Psoas muscle (tissue), 8 donors: ENCODE measurements around the gene TSPYL1. TPM values are rescaled to one million over a fixed set of nuclear protein-coding genes. Genes with fewer than 3 reads are reported as not detected.

Source experiments
- ATAC-seq, 4 donors: fragments of 200-7000 bp; cut with Tn5 transposase; one replicate each; pipeline ENCODE4 v1.9.1; 2020; ENCODE audit warnings: moderate library complexity in 3 of 4, mild to moderate bottlenecking in 2 of 4
- DNase-seq, 2 donors: peaks; one replicate each; pipeline ENCODE4 v3.0.0-alpha.2; 2020
- H3K27ac ChIP-seq: fragments of 200-600 bp; one replicate; pipeline ENCODE4 v1.8.0; 2022
- H3K27me3 ChIP-seq, 3 donors: fragments of 200-600 bp in 1 of 3; one replicate each; pipeline versions ENCODE4 v1.6.1 to v1.8.0; 2013 to 2022; ENCODE audit warnings: low read length in 2 of 3, mild to moderate bottlenecking in 2 of 3, moderate library complexity in 1 of 3; ENCODE audit not compliant: insufficient read depth in 3 of 3
- H3K36me3 ChIP-seq, 2 donors: fragments of 200-600 bp in 1 of 2; one replicate each; pipeline versions ENCODE4 v1.6.1 to v1.8.0; 2013 to 2022; ENCODE audit warnings: low read depth in 1 of 2, mild to moderate bottlenecking in 1 of 2, moderate library complexity in 1 of 2; ENCODE audit not compliant: insufficient read depth in 1 of 2
- H3K4me1 ChIP-seq: fragments of 200-600 bp; one replicate; pipeline ENCODE4 v1.8.0; 2022
- H3K4me3 ChIP-seq: fragments of 200-600 bp; one replicate; pipeline ENCODE4 v1.8.0; 2022; ENCODE audit warnings: mild to moderate bottlenecking
- H3K9me3 ChIP-seq: fragments of 200-600 bp; one replicate; pipeline ENCODE4 v1.8.0; 2022
- WGBS, 3 donors: extraction: QIAGEN DNeasy Blood & Tissue Kit; methylation state at CpG; one replicate each; pipeline versions ENCODE4 v1.1.6 to v1.1.7; 2013; 5-methylcytosine and 5-hydroxymethylcytosine counted together
- intact Hi-C, 2 donors: fragments of 100-400 bp; cut with DNase I; formaldehyde crosslinking; loops; one replicate each; pipeline versions ENCODE4 v1.11.0 to v1.14.2; 2022
- polyA plus RNA-seq, 3 donors: library from polyadenylated mRNA; stranded (reverse); fragments of 200-250 nt; gene quantifications; one replicate each; pipeline ENCODE4 v1.2.3, GENCODE V29; 2013
- total RNA-seq, 4 donors: library from RNA; stranded (reverse); fragmentation: NEBNext Ultra II Directional in 2 of 4; extraction: Animal tissue kit (Norgen Biotek cat#: 25700) in 2 of 4; gene quantifications; one replicate each; pipeline versions ENCODE4 v1.2.1 to v1.2.4, GENCODE V29; 2021 to 2023
- TF ChIP-seq, protein P1 (sequence below): fragments of 200-600 bp; IDR thresholded peaks from one replicate; pipeline ENCODE4 v1.8.0; 2022; ENCODE audit warnings: antibody characterized with exemption
- donor health status: healthy with polysubstance abuse.
- donor health status: DM: no; HTN: no; CAD: no; lungs with moderate emphysema.
- donor health status: Bipolar disorder and iron deficiency.
- donor health status: healthy.
- donor health status: DM: yes; HTN: yes; CAD: no.
- donor health status: DM: no; HTN: no; CAD: no.
- donor health status: DM: no; HTN: no; CAD: no.
- donor health status: DM: yes; HTN: yes; CAD: no.

TSPYL1 gene
- total and polyA plus RNA-seq, 7 donors: 20.5 to 174 (median 96.3) TPM

DNA sequence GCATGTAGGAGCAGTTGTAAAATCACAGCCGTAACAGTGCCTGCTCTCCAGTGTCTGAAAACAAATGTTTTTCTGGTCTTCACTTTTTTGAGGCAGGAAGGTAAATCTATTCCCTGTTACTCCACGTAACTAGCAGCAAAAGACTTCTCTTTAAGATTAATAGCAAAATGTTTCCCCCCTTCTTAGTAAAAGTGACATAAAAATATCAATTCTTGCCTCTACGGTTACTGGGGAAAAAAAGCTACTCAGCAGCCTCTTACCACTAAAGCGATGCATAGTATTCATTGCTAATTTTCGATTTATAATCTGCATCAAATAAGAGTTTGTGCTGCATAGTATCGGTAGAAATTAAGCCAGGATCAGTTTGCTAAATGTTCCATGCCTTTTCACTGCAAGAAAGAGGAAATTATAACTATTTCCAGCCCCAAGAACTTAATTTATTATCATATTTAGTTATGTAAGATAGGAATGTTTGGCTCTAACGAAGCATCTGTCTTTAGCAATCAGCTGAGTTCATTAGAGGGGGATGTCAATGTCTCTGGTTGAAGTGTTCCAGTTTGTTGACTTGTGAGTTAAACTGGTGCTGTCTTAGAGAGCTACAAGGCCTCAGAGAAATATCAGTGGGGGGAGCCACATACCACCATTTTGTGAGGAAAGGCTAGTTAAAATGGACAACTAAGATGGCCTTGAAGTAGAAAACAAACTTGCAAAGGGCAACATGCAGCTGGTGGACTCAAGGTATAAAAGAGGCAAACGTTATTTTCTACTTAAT is 617 bp upstream of the TSPYL1 start:
- Histone ChIP-seq H3K27ac (peak overlapping the region; percentile 96), H3K4me3 (peak overlapping the region; percentile 91), H3K27me3 (no peaks in the 10 kb centered on the region), H3K4me1 (peaks cover 53% of the 10 kb centered on the region), H3K9me3 (no peaks in the 10 kb centered on the region), H3K36me3 (peaks cover 0 to 8% of the 10 kb centered on the region in 2 donors)
- intact Hi-C loops: loop anchor here (2.0 to 10.0 kb wide), 2 partner anchors 134 to 290 kb away; partner anchors contain the start of gene RWDD1 (in 1 of the 2)
- 13 to 16% (median 15%) methylated on average over 8 of the region's 8 CpGs for WGBS, 3 donors
- TF ChIP-seq, protein P1, sequence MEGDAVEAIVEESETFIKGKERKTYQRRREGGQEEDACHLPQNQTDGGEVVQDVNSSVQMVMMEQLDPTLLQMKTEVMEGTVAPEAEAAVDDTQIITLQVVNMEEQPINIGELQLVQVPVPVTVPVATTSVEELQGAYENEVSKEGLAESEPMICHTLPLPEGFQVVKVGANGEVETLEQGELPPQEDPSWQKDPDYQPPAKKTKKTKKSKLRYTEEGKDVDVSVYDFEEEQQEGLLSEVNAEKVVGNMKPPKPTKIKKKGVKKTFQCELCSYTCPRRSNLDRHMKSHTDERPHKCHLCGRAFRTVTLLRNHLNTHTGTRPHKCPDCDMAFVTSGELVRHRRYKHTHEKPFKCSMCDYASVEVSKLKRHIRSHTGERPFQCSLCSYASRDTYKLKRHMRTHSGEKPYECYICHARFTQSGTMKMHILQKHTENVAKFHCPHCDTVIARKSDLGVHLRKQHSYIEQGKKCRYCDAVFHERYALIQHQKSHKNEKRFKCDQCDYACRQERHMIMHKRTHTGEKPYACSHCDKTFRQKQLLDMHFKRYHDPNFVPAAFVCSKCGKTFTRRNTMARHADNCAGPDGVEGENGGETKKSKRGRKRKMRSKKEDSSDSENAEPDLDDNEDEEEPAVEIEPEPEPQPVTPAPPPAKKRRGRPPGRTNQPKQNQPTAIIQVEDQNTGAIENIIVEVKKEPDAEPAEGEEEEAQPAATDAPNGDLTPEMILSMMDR: no peak
- ATAC-seq (no peak), DNase-seq (no peak)

DNA sequence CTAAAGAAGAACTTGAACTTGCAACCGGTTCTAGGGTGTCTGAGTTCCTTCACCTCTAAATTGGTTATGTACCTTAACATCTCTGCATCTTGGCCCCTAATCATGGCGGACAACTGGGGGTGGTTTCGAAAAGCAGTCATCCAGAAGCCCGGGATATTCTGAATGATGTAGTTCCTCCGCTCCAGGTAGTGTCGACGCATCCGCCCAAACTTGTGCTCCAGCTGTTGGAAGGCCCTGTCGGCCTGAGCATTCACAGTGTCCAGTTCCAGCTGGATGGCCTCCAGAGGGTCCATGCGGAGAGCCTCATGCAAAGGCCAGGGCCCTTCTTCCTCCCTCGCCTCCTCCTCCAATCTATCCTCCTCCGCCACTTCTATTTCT is 887 bp downstream of the TSPYL1 start:
- TF ChIP-seq, protein P1: no peak
- peaks cover 0 to 17% of the 10 kb centered on the region in 2 donors for H3K36me3 ChIP-seq
- 9 to 12% (median 9%) methylated on average over 12 of the region's 12 CpGs for WGBS, 3 donors
- H3K9me3 ChIP-seq: no peaks in the 10 kb centered on the region
- DNase-seq: peak; percentile 67 to 79
- peak; percentile 45 to 56 (median 52) for ATAC-seq
- no peaks in the 10 kb centered on the region for H3K27me3 ChIP-seq
- H3K27ac ChIP-seq: peak overlapping the region; percentile 96
- intact Hi-C loops: loop anchor here in 1 of 2 donors (2.0 kb wide), 1 partner anchor 286 kb away; no protein-coding TSS in a partner anchor
- peak overlapping the region; percentile 91 for H3K4me3 ChIP-seq
- H3K4me1 ChIP-seq: peaks cover 58% of the 10 kb centered on the region

DNA sequence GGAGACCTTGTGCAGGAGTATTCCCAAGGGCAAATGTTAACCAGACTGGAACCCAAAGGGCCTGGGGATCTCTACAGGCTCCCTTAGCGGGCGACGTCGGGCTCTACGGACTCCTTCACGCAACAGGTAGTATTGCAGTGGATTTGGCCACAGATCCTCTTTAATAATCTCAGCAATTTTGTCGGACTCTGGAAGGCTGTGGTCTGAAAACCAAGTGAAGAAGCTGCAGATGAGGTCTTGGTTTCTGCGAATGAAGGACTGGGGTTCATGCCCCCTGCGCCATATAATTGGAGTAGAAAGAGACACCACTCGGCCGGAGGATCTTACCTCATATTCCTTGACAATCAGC is 1.3 kb downstream of the TSPYL1 start:
- DNase-seq: no peak
- Histone ChIP-seq H3K27me3 (no peaks in the 10 kb centered on the region), H3K27ac (peak overlapping the region; percentile 96), H3K4me1 (peaks cover 58% of the 10 kb centered on the region), H3K4me3 (peak overlapping the region; percentile 91), H3K36me3 (peaks cover 0 to 20% of the 10 kb centered on the region in 2 donors), H3K9me3 (no peaks in the 10 kb centered on the region)
- no peak for ATAC-seq
- intact Hi-C loops: loop anchor here in 1 of 2 donors (2.0 kb wide), 1 partner anchor 286 kb away; no protein-coding TSS in a partner anchor
- WGBS, 3 donors: 68 to 79% (median 73%) methylated on average over 11 of the region's 11 CpGs
- TF ChIP-seq, protein P1: no peak

DNA sequence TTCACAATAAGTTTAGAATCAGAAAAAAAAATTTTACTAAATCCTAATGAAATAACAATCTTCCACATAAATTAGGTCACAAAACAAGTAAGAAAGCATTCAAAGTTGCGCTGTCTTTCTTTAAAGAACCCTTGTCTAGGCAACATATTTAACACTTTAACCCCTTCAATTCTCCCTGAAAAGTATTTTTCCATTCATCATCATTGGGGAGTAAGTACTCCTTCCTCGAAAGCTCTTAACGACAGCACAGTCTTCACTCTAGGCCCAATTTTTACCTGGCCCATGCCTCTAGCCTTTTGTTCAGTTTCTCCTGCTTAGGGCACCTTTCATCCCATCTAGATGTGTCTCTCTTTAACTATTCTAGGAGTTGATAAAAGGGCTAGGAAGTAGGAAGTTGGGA is 2.6 kb downstream of the TSPYL1 start:
- Histone ChIP-seq H3K27me3 (no peaks in the 10 kb centered on the region), H3K36me3 (peaks cover 0 to 32% of the 10 kb centered on the region in 2 donors), H3K27ac (peak overlapping the region; percentile 96), H3K9me3 (no peaks in the 10 kb centered on the region), H3K4me3 (peak overlapping the region; percentile 91), H3K4me1 (peaks cover 49% of the 10 kb centered on the region)
- TF ChIP-seq, protein P1: no peak
- ATAC-seq (no peak), DNase-seq (no peak)
- intact Hi-C loops: no loop called here
- WGBS, 3 donors: 25 to 41% (median 27%) methylated on average over 3 of the region's 3 CpGs
